Hepatocyte (in vitro differentiated cells): ENCODE data around the gene SEMA5B.

Experiments used
- EZH2phosphoT487 ChIP-seq: fragments of 200-600 bp; sonication (generic); IDR thresholded peaks from one replicate; pipeline ENCODE4 v1.6.1; 2018; ENCODE audit warnings: antibody characterized with exemption, mild to moderate bottlenecking, low read depth, moderate library complexity; ENCODE audit not compliant: unreplicated experiment, severe bottlenecking
- TF ChIP-seq, protein P1 (sequence below): fragments of 200-600 bp; sonication (generic); IDR thresholded peaks from 2 replicates; pipeline ENCODE4 v1.5.1; 2016; ENCODE audit warnings: antibody characterized with exemption, mild to moderate bottlenecking; ENCODE audit not compliant: poor library complexity

GRCh38 chr3:122967356-122967755 lies 60.2 kb downstream of the SEMA5B start:
- TF ChIP-seq, protein P1, sequence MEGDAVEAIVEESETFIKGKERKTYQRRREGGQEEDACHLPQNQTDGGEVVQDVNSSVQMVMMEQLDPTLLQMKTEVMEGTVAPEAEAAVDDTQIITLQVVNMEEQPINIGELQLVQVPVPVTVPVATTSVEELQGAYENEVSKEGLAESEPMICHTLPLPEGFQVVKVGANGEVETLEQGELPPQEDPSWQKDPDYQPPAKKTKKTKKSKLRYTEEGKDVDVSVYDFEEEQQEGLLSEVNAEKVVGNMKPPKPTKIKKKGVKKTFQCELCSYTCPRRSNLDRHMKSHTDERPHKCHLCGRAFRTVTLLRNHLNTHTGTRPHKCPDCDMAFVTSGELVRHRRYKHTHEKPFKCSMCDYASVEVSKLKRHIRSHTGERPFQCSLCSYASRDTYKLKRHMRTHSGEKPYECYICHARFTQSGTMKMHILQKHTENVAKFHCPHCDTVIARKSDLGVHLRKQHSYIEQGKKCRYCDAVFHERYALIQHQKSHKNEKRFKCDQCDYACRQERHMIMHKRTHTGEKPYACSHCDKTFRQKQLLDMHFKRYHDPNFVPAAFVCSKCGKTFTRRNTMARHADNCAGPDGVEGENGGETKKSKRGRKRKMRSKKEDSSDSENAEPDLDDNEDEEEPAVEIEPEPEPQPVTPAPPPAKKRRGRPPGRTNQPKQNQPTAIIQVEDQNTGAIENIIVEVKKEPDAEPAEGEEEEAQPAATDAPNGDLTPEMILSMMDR, result no peak
- no peak for TF ChIP-seq EZH2phosphoT487
